Measurements from ENCODE around the gene ALMS1. TPM values are rescaled to one million over a fixed set of nuclear protein-coding genes. Genes with fewer than 3 reads are reported as not detected.

Gene ALMS1
- total RNA-seq, 1 experiment from 2014 or later: 27.6 TPM

DNA sequence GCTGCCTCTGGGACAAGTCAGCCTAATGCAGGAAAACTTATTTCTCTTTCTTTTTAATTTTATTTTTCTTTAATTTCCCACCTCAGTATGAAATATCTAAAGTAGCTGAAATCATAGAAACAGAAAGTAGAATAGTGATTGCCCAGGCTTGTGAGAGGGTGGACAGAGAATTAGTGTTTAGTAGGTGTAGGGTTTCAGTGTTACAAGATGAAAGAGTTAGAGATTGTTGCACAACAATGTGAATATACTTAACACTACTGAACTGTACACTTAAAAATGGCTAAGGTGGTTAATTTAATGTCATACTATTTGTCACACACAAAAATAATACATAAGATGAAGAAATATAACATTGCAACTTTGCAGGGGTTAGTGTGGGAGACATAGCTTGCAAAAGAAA lies 175.8 kb downstream of the ALMS1 start:
- ATAC-seq: no peak
- H3K36me3 ChIP-seq (ENCODE audit: low read depth, low read length): no peaks in the 10 kb centered on the region; the same call in 1 of the 2 replicates
- no peak overlapping the region for H3K9ac ChIP-seq (ENCODE audit: low read length)
- H3K79me2 ChIP-seq (ENCODE audit: low read length): no peaks in the 10 kb centered on the region
- H4K20me1 ChIP-seq (ENCODE audit: low read length): no peaks in the 10 kb centered on the region
- no peak overlapping the region for H3K4me2 ChIP-seq (ENCODE audit: low read length)
- no peak overlapping the region for H2AFZ ChIP-seq (ENCODE audit: low read length)
- DNase-seq: no peak
- H3K27ac ChIP-seq (ENCODE audit: low read length): no peak overlapping the region
- no peaks in the 10 kb centered on the region for H3K4me1 ChIP-seq (ENCODE audit: insufficient read depth, low read length)
- no peaks in the 10 kb centered on the region for H3K27me3 ChIP-seq (ENCODE audit: low read length)
- TF ChIP-seq EZH2 (IDR thresholded peaks at IDR 0.05; ENCODE audit: low read length, unreplicated experiment) (no peak), EZH2phosphoT487 (IDR thresholded peaks at IDR 0.05; ENCODE audit: borderline replicate concordance, low read length) (no peak)
- TF ChIP-seq, protein P1, sequence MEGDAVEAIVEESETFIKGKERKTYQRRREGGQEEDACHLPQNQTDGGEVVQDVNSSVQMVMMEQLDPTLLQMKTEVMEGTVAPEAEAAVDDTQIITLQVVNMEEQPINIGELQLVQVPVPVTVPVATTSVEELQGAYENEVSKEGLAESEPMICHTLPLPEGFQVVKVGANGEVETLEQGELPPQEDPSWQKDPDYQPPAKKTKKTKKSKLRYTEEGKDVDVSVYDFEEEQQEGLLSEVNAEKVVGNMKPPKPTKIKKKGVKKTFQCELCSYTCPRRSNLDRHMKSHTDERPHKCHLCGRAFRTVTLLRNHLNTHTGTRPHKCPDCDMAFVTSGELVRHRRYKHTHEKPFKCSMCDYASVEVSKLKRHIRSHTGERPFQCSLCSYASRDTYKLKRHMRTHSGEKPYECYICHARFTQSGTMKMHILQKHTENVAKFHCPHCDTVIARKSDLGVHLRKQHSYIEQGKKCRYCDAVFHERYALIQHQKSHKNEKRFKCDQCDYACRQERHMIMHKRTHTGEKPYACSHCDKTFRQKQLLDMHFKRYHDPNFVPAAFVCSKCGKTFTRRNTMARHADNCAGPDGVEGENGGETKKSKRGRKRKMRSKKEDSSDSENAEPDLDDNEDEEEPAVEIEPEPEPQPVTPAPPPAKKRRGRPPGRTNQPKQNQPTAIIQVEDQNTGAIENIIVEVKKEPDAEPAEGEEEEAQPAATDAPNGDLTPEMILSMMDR (conservative IDR thresholded peaks at IDR 0.05; ENCODE audit: low read depth, low read length): no peak
- ChIA-PET CTCF (interaction anchor here (0.6 kb wide), 1 partner anchor 588 kb away, joined by 4 read pairs; no protein-coding TSS in a partner anchor), POLR2A (ENCODE audit: unreplicated experiment) (no interaction called here)
- no peaks in the 10 kb centered on the region for H3F3A ChIP-seq (ENCODE audit: low read length, unreplicated experiment)
- H3K9me3 ChIP-seq (ENCODE audit: low read length): no peaks in the 10 kb centered on the region
- no peak overlapping the region for H3K4me3 ChIP-seq (ENCODE audit: low read length)
- H3K9me2 ChIP-seq (replicated peaks; ENCODE audit: low read length): no peaks in the 10 kb centered on the region
- BruUV-seq (replicated peaks): no TSS peak
- intact Hi-C loops (cut with micrococcal nuclease): no loop called here

DNA sequence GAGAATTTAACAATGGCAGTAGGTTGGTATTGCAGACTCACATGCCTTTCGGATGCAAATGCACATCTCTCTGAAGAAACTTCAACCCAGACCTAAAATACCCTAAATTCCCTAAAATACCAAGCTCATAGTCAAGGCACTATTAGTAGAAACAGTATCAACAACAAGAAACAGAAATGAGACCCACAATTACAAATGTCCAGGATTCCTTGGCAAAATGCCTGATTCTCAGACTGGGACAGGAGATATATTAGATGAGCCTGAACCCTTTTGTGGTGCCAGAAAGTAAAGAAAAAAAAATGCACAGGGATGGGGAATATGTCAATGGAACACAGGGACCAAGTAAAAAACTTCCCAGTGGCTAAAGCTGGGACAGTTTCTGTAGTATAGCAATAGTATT lies 179.3 kb downstream of the ALMS1 start:
- Histone ChIP-seq H3K4me2 (ENCODE audit: low read length) (no peak overlapping the region), H3K4me3 (ENCODE audit: low read length) (no peak overlapping the region), H3F3A (ENCODE audit: low read length, unreplicated experiment) (no peaks in the 10 kb centered on the region), H3K9me2 (replicated peaks; ENCODE audit: low read length) (no peaks in the 10 kb centered on the region), H3K36me3 (ENCODE audit: low read depth, low read length) (no peaks in the 10 kb centered on the region; the same call in 1 of the 2 replicates), H4K20me1 (ENCODE audit: low read length) (no peaks in the 10 kb centered on the region), H3K79me2 (ENCODE audit: low read length) (no peaks in the 10 kb centered on the region), H2AFZ (ENCODE audit: low read length) (no peak overlapping the region), H3K9me3 (ENCODE audit: low read length) (no peaks in the 10 kb centered on the region), H3K4me1 (ENCODE audit: insufficient read depth, low read length) (no peaks in the 10 kb centered on the region), H3K27me3 (ENCODE audit: low read length) (no peaks in the 10 kb centered on the region), H3K27ac (ENCODE audit: low read length) (no peak overlapping the region), H3K9ac (ENCODE audit: low read length) (no peak overlapping the region)
- CTCF ChIA-PET: no interaction called here
- intact Hi-C loops (cut with micrococcal nuclease): no loop called here
- ATAC-seq (no peak), DNase-seq (no peak)
- no TSS peak for BruUV-seq (replicated peaks)
- POLR2A ChIA-PET (ENCODE audit: unreplicated experiment): no interaction called here
- TF ChIP-seq EZH2 (IDR thresholded peaks at IDR 0.05; ENCODE audit: low read length, unreplicated experiment) (no peak), EZH2phosphoT487 (IDR thresholded peaks at IDR 0.05; ENCODE audit: borderline replicate concordance, low read length) (no peak)
- TF ChIP-seq, protein P1 (conservative IDR thresholded peaks at IDR 0.05; ENCODE audit: low read depth, low read length): no peak

GRCh38 chr2:73566288-73566878 lies 180.7 kb downstream of the ALMS1 start:
- H3K4me3 ChIP-seq (ENCODE audit: low read length): no peak overlapping the region
- H3K36me3 ChIP-seq (ENCODE audit: low read depth, low read length): no peaks in the 10 kb centered on the region
- no peaks in the 10 kb centered on the region for H3K9me2 ChIP-seq (replicated peaks; ENCODE audit: low read length)
- no peak overlapping the region for H3K9ac ChIP-seq (ENCODE audit: low read length)
- no peak overlapping the region for H2AFZ ChIP-seq (ENCODE audit: low read length)
- ATAC-seq (no peak), DNase-seq (no peak)
- H3K79me2 ChIP-seq (ENCODE audit: low read length): no peaks in the 10 kb centered on the region
- no TSS peak for BruUV-seq (replicated peaks)
- H3K9me3 ChIP-seq (ENCODE audit: low read length): no peaks in the 10 kb centered on the region
- H3K4me1 ChIP-seq (ENCODE audit: insufficient read depth, low read length): no peaks in the 10 kb centered on the region
- TF ChIP-seq, protein P1 (conservative IDR thresholded peaks at IDR 0.05; ENCODE audit: low read depth, low read length): no peak
- TF ChIP-seq EZH2phosphoT487 (IDR thresholded peaks at IDR 0.05; ENCODE audit: borderline replicate concordance, low read length): no peak
- TF ChIP-seq EZH2 (IDR thresholded peaks at IDR 0.05; ENCODE audit: low read length, unreplicated experiment): no peak
- H3F3A ChIP-seq (ENCODE audit: low read length, unreplicated experiment): no peaks in the 10 kb centered on the region
- H4K20me1 ChIP-seq (ENCODE audit: low read length): no peaks in the 10 kb centered on the region
- intact Hi-C loops (cut with micrococcal nuclease): no loop called here
- no peaks in the 10 kb centered on the region for H3K27me3 ChIP-seq (ENCODE audit: low read length)
- H3K4me2 ChIP-seq (ENCODE audit: low read length): no peak overlapping the region
- ChIA-PET POLR2A (ENCODE audit: unreplicated experiment) (no interaction called here), CTCF (no interaction called here)
- no peak overlapping the region for H3K27ac ChIP-seq (ENCODE audit: low read length)

Measured in PC-3 (cell line).